ENCODE results near the gene SLC10A7. TPM values are rescaled to one million over a fixed set of nuclear protein-coding genes. Genes with fewer than 3 reads are reported as not detected.

SLC10A7 gene
- total and polyA plus RNA-seq, 2 experiments from 2014 or later, result 1.9 to 2.9 TPM

DNA sequence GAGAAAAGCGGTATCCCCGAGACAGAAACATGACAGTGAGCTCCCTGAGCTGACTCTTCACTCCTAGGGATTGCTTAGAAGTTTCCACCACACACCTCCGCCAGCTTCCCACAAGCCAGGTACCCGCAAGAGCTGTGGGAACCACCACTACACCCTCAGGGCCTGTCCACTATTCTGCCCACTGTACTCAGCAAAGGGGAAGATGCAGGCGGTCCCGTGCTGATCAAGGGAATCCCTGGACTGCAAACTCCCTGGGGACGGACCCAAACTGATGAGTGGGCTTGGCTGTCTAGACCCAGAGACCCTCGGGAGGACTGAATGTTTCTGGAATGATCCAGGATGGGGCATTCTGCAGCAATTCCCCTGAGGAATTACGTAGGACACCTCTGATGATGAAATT is 277.2 kb downstream of the SLC10A7 start:
- Histone ChIP-seq H3K36me3 (no peaks in the 10 kb centered on the region), H3K27me3 (no peaks in the 10 kb centered on the region), H3K9me3 (ENCODE audit: low read depth) (no peaks in the 10 kb centered on the region), H3K4me3 (no peak overlapping the region), H3K4me1 (ENCODE audit: low read depth) (no peaks in the 10 kb centered on the region), H3K27ac (no peak overlapping the region)
- DNase-seq (ENCODE audit: low read depth in 1 of 2, low spot score in 1 of 2), result no peak
- TF ChIP-seq, protein P1, sequence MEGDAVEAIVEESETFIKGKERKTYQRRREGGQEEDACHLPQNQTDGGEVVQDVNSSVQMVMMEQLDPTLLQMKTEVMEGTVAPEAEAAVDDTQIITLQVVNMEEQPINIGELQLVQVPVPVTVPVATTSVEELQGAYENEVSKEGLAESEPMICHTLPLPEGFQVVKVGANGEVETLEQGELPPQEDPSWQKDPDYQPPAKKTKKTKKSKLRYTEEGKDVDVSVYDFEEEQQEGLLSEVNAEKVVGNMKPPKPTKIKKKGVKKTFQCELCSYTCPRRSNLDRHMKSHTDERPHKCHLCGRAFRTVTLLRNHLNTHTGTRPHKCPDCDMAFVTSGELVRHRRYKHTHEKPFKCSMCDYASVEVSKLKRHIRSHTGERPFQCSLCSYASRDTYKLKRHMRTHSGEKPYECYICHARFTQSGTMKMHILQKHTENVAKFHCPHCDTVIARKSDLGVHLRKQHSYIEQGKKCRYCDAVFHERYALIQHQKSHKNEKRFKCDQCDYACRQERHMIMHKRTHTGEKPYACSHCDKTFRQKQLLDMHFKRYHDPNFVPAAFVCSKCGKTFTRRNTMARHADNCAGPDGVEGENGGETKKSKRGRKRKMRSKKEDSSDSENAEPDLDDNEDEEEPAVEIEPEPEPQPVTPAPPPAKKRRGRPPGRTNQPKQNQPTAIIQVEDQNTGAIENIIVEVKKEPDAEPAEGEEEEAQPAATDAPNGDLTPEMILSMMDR (IDR thresholded peaks at IDR 0.05; ENCODE audit: low read depth, low read length), result no peak

DNA sequence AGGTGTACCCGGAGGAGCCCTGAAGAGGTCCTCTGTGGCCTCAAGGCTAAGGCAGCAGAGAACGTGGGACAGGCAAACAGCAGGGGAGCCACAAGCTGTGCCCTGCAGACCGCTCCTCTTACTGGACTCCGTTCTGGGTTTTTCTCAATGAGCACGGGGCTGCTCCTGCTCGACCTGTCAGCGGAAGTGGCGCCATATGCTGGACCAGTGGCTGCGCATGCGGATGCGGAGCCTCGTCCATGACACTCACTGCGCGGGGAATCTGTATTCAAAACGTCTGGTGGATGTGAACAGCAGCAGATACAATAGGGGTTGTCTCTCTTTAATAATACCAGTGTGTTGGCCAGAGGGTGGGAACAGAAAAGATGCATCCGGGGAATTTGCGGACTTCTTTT is 277.9 kb downstream of the SLC10A7 start:
- H3K9me3 ChIP-seq (ENCODE audit: low read depth), result no peaks in the 10 kb centered on the region
- H3K27me3 ChIP-seq, result no peaks in the 10 kb centered on the region
- TF ChIP-seq, protein P1 (IDR thresholded peaks at IDR 0.05; ENCODE audit: low read depth, low read length), result no peak
- no peak overlapping the region for H3K4me3 ChIP-seq
- DNase-seq (ENCODE audit: low read depth in 1 of 2, low spot score in 1 of 2), result no peak
- H3K36me3 ChIP-seq, result no peaks in the 10 kb centered on the region
- no peak overlapping the region for H3K27ac ChIP-seq
- H3K4me1 ChIP-seq (ENCODE audit: low read depth), result no peaks in the 10 kb centered on the region

DNA sequence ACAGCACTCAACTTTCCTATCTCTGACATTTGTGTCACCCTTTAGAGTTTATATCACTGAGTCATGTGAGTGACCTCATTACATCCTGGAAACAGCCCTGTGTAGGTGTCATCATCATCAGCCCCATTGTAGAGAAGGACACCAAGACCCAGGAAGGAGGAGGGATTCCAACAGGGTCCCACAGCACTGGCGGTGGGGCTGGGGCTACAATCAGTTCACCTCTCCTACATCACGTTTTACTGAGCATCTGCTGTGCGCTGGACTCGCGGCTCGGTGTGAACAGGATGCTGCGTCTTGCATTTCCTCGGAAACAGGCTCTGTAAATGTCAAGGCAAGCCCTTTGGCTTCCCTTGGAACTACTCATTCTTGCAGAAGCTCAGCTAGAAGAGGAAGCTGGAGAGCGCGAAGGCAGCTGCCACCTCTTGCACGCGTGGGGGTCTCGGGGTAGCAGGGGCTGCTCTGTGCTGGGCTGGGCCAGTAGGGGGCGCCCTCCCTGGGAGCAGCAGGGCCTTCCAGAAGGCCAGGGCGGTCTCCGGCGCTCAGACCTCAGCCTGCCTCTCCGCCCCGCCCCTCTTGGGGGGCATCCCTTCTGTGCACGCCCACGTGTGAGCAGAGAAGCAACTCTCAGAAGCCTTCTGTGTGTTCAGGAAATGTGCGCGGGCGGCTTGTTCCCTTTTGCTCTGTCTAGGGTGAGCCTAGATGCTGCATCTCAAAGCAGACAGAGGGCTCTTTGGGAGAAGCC is 278.4 kb downstream of the SLC10A7 start:
- Histone ChIP-seq H3K27me3 (no peaks in the 10 kb centered on the region), H3K4me1 (ENCODE audit: low read depth) (no peaks in the 10 kb centered on the region), H3K36me3 (no peaks in the 10 kb centered on the region), H3K27ac (no peak overlapping the region), H3K4me3 (no peak overlapping the region), H3K9me3 (ENCODE audit: low read depth) (no peaks in the 10 kb centered on the region)
- peak in 1 of 2 donors; percentile 20 for DNase-seq (ENCODE audit: low read depth in 1 of 2, low spot score in 1 of 2)
- TF ChIP-seq, protein P1 (IDR thresholded peaks at IDR 0.05; ENCODE audit: low read depth, low read length), result peak; percentile 43

DNA sequence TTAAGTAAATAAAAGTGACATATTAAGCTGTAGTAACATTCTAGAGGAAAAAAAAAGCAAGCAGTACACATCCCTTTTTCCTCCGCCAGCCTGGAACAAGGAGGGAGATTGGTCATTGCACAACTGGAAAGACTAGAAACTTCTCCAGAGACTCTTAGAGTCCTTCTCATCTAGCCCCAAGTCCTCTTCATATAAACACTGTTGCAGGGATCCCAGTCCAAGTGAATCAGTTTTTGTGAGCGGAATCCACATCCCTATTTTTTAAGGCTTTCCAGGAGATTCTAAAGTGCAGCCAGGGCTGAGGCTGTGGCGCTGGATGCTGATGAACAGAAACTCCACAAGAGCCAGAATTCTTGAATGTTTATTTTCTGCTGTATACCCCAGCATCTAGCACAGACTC is 283.6 kb downstream of the SLC10A7 start:
- no peaks in the 10 kb centered on the region for H3K36me3 ChIP-seq
- TF ChIP-seq, protein P1 (IDR thresholded peaks at IDR 0.05; ENCODE audit: low read depth, low read length), result no peak
- H3K4me3 ChIP-seq, result no peak overlapping the region
- no peak for DNase-seq (ENCODE audit: low read depth in 1 of 2, low spot score in 1 of 2)
- no peak overlapping the region for H3K27ac ChIP-seq
- H3K4me1 ChIP-seq (ENCODE audit: low read depth), result no peaks in the 10 kb centered on the region
- H3K9me3 ChIP-seq (ENCODE audit: low read depth), result no peaks in the 10 kb centered on the region
- no peaks in the 10 kb centered on the region for H3K27me3 ChIP-seq

DNA sequence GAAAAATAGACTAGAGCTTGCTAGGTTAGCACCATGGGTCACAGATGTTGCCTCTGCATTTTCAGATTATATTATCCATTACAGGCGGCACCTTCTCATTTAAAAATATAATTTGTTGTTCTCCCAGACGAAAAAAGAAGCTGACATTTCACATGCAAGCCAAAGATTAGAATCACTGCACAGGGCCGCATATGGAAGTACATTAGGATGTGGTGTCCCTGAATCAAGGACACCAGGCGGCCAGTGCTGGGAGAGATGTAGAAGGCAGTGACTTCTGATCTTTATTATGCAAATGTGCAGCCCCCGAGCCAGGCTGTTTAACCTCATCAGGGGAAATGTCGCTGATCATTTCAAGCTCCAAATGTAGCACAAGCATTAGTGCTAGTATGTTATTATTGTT is 284.6 kb downstream of the SLC10A7 start:
- Histone ChIP-seq H3K9me3 (ENCODE audit: low read depth) (no peaks in the 10 kb centered on the region), H3K27ac (no peak overlapping the region), H3K27me3 (no peaks in the 10 kb centered on the region), H3K4me3 (no peak overlapping the region), H3K4me1 (ENCODE audit: low read depth) (no peaks in the 10 kb centered on the region), H3K36me3 (no peaks in the 10 kb centered on the region)
- DNase-seq (ENCODE audit: low read depth in 1 of 2, low spot score in 1 of 2), result no peak
- TF ChIP-seq, protein P1 (IDR thresholded peaks at IDR 0.05; ENCODE audit: low read depth, low read length), result no peak

Measured in cardiac muscle cell (in vitro differentiated cells and primary cell).